Measurements from ENCODE around the gene PEX6. TPM values are rescaled to one million over a fixed set of nuclear protein-coding genes. Genes with fewer than 3 reads are reported as not detected.

The PEX6 gene, protein sequence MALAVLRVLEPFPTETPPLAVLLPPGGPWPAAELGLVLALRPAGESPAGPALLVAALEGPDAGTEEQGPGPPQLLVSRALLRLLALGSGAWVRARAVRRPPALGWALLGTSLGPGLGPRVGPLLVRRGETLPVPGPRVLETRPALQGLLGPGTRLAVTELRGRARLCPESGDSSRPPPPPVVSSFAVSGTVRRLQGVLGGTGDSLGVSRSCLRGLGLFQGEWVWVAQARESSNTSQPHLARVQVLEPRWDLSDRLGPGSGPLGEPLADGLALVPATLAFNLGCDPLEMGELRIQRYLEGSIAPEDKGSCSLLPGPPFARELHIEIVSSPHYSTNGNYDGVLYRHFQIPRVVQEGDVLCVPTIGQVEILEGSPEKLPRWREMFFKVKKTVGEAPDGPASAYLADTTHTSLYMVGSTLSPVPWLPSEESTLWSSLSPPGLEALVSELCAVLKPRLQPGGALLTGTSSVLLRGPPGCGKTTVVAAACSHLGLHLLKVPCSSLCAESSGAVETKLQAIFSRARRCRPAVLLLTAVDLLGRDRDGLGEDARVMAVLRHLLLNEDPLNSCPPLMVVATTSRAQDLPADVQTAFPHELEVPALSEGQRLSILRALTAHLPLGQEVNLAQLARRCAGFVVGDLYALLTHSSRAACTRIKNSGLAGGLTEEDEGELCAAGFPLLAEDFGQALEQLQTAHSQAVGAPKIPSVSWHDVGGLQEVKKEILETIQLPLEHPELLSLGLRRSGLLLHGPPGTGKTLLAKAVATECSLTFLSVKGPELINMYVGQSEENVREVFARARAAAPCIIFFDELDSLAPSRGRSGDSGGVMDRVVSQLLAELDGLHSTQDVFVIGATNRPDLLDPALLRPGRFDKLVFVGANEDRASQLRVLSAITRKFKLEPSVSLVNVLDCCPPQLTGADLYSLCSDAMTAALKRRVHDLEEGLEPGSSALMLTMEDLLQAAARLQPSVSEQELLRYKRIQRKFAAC
- 43.1 and 59.4 TPM in 2 replicates for total RNA-seq

DNA sequence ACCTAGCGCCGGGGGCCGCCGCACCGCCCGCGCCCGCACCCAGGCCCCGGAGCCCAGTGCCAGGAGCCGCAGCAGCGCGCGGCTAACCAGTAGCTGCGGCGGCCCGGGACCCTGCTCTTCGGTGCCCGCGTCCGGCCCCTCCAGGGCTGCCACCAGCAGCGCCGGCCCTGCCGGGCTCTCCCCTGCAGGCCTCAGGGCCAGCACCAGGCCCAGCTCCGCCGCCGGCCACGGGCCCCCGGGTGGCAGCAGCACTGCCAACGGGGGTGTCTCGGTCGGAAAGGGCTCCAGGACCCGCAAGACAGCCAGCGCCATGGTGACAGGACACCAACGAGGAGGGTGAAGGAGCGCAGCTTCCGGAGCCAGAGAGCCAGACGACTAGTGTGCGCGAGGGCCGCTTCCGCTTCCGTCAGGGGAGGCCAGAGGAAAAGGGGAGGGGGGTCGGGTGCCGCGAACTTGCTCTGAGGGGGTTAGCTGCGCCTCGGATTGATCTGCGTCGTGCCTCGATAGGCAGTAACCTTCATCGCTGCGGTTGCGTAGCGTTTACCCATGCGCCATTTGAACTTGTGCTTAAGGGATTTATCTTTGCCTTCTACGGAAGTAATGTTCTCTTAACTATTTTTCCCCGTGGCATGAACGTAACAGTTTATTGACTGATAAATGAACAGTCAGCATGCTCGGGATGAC is at the start of gene PEX6:
Gene PEX6 (minus strand): TSS at position 343 of the 684 bp plus-strand sequence. CDS start 31 bp downstream, at position 312.

DNA sequence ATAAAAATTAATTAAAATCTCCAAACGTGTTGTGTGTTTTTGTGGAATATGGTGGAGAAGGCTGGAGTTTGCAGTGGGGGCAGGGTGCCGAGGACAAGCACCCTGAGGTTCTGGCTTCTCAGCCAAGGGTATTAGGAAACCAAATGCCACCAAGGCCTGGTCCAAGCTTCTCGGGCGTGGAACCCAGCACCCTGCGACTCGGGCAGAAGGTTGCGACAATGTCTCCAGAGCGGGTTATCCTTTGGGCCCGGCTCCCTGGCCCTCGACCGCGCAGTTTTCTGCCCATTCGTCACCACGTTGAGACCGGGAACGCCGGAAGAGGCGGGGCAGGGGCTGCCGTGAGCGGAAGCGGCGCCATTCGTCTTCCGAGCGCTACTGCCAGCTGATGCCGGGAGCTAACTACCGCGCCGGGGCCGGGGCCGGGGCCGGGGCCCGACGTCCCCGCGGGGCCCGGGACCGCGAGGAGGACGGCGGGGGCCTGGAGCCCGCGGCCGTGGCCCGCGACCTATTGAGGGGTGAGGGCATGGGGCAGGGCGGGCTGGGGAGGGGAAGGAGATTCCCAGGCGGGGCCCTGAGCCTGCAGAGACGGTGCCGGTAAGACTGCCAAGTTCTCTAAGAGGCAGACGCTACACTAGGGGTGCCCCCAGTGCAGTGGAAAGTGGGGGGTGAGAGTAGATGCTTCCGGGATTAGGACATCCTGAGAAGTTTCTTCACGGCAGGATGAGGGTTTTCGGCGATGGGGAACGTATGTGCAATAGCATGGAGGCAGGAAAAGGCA is 42.5 kb upstream of the PEX6 start, which contains the start of gene RRP36:
Gene RRP36 (plus strand): TSS at position 354 of the 778 bp plus-strand sequence. CDS start 32 bp downstream, at position 386.

DNA sequence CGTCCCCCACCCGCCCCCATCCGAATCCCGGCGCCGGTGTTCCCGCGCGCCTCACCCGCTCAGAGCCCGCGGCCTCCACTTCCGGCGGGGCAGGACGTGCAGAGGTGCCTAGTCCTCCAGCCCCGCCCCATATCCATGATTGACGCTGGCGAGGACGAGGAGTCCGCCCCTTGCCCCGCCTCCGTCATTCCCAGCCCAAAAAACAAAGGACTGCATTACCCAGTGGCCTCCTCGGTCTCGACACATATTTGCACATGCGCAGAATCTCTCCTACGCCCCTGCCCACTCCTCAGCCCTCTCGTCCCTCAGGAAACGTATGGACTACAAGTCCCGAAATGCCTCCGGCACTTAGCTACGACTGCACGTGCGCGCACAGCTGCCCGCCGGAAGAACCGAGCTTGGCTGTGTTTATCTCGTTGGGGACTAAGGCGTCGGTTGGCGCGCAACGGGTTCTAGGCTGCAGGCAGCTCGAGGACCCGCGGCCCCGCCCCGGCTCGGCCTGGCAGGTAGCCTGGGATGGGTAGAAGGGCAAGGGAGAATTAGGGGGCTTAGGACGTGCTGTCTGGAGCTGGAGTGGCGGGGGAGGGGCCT is 35.0 kb upstream of the PEX6 start, which contains the start of the genes KLHDC3 and MEA1:
Gene KLHDC3 (plus strand): TSS at position 407 of the 591 bp plus-strand sequence. CDS start 2,944 bp downstream, outside the sequence.
Gene MEA1 (minus strand): TSS at position 104 of the 591 bp plus-strand sequence. CDS start 133 bp downstream, outside the sequence.

DNA sequence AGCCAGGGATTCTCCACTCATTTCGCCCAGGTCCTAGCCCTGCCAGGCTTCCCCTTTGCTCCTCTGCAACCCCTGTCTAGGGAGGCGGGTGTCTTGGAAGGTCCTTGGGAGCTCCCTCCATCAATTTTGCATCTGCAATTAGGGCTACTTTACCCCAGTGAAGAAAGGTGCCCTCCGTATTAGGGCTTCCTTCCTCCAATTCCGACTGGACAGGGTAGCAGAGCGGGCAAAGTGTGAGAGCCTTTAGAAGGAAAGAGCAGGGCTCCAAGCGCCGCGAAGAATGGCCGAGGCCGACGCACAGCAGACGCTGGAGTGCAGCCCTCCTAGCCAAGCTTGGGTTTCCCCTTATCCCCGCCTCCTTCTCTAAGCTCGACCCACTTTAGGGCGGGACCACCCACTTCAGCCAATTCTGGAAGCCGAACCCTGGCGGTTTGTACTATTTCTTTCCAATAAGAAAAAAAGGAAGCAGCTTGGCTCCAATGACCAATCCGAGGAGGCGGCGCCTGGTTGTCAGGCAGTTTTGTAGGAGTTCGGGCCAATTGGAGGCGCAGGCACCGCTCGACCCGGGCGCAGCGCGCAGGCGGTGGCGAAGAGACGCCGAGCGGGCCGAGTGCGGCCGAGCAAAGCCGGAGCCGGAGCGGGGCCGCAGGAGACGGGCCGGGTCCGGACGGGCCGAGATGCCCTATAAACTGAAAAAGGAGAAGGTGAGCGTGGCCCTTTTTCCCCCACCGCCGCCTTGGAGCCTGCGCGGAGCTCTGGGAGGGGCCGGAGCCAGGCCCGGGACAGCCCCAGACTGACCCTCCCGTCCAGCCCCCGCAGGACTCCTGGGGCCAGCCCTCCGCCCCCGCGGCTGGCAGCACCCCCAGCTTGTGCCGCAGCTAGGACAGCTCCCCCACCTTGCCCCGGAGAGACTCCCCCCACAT is 5.3 kb upstream of the PEX6 start, which contains the start of gene PPP2R5D:
Gene PPP2R5D (plus strand): TSS at position 570 of the 923 bp plus-strand sequence. CDS start 108 bp downstream, at position 678.

DNA sequence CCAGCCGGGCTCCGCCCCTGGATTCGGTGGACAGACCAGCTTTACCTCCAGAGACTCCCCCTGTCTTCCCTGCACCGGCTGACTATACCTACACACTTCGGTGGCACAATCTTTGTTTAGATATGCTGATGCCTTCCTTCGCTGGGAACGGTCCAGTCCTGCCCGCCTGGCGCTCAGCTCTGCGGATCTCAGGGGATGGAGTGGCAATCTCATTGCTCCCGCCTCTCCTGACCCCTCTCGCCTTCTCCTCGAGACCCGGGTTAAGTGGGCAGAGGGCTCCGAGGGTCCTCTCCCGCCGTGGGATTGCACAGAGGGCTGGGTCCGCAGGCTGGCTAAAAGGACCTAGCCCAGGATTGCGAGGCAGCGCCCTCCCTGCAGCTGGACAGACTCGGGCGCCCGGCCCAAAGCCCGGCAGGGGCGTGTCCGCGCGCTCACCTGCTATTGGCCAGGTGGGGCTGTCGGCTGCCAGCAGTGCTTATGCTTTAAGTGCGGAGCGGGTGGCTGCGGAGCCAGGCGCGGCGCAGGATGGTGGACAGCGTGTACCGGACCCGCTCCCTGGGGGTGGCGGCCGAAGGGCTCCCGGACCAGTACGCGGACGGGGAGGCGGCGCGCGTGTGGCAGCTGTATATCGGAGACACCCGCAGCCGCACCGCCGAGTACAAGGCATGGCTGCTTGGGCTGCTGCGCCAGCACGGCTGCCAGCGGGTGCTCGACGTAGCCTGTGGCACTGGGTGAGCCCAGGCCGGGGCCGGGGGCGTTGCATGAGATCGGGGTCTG is 18.6 kb downstream of the PEX6 start, which contains the start of gene GNMT:
Gene GNMT (plus strand): TSS at position 512 of the 777 bp plus-strand sequence. CDS start 14 bp downstream, at position 526.

DNA sequence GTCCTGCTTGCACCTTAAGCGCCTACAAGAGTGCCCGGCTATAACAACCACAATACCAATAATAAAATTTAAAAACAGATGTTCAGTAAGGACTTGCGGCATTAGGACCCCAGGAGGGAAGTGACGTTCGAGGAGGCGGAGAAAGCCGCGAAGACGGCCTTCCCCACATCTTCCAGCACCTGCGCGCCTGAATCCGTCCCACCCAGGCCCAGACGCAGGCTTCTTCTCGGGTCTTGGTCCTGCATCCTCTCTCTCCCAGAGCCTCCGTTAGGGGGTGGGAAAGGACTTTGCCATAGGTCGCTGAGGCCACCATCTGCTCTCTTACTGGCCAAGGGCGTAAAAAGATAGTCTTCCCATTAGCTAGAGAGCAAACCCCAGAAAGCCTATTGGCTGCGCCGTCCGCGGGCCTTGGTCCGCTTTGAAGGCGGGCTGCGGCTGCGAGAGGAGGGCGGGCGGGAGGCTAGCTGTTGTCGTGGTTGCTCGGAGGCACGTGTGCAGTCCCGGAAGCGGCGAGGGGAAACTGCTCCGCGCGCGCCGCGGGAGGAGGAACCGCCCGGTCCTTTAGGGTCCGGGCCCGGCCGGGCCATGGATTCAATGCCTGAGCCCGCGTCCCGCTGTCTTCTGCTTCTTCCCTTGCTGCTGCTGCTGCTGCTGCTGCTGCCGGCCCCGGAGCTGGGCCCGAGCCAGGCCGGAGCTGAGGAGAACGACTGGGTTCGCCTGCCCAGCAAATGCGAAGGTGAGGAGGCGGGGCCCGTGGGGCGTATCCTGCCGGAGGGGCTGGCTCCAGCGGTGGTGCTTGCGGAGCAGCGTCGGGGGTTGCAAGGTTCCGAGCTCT is 49.8 kb downstream of the PEX6 start, which contains the start of gene CNPY3:
Gene CNPY3 (plus strand): TSS at position 495 of the 835 bp plus-strand sequence. CDS start 91 bp downstream, at position 586.

DNA sequence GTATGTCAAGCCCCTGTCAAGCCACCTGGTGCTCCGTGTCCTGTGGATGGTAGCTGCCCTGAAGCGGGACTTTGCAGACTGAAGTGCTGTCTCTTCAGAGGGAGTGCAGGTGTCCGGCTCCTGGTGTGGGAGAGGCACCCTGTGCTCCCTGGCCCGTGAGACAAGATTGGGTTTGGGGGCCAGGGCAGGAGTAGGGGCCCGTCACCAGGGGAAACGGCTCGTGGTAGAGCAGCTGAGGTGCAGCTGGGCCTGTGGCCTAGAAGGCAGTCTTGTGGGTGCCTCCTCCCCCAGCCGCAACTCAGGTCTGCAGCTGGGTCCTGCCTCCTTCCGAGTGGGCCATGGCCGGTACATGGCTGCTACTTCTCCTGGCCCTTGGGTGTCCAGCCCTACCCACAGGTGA is 63.2 kb downstream of the PEX6 start, which contains the start of gene PTCRA:
Gene PTCRA (plus strand): TSS at position 322 of the 400 bp plus-strand sequence. CDS start 17 bp downstream, at position 339.

Other genes starting within 250 kb of the PEX6 start
- 25.5 and 32.5 TPM in 2 replicates for gene TBCC, start 233.1 kb downstream of the PEX6 start, total RNA-seq
- gene BICRAL, start 197.1 kb downstream of the PEX6 start, total RNA-seq: 4.8 and 7.5 TPM in 2 replicates
- gene RPL7L1, start 99.6 kb downstream of the PEX6 start, total RNA-seq: 140 and 154 TPM in 2 replicates
- not detected in 2 replicates for gene PTCRA, start 63.1 kb downstream of the PEX6 start, total RNA-seq
- 17.1 and 42.9 TPM in 2 replicates for gene CNPY3, start 49.7 kb downstream of the PEX6 start, total RNA-seq
- gene GNMT, start 18.4 kb downstream of the PEX6 start, total RNA-seq: 0.34 TPM in 1 of 2 replicates, not detected in the other
- gene PPP2R5D, start 5.4 kb upstream of the PEX6 start, total RNA-seq: 18.5 and 27.2 TPM in 2 replicates
- gene MEA1, start 34.8 kb upstream of the PEX6 start, total RNA-seq: 34.1 and 52.6 TPM in 2 replicates
- gene KLHDC3, start 35.1 kb upstream of the PEX6 start, total RNA-seq: 52.4 and 53.3 TPM in 2 replicates
- 85.1 and 91.3 TPM in 2 replicates for gene RRP36, start 42.4 kb upstream of the PEX6 start, total RNA-seq
- gene CUL7, start 74.7 kb upstream of the PEX6 start, total RNA-seq: 21.9 and 23.6 TPM in 2 replicates
- gene MRPL2, start 80.3 kb upstream of the PEX6 start, total RNA-seq: 21.8 and 40.3 TPM in 2 replicates
- gene KLC4, start 80.5 kb upstream of the PEX6 start, total RNA-seq: 14.0 and 16.6 TPM in 2 replicates
- 68.4 and 143 TPM in 2 replicates for gene PTK7, start 97.1 kb upstream of the PEX6 start, total RNA-seq
- gene SRF, start 192.1 kb upstream of the PEX6 start, total RNA-seq: 33.5 and 34.2 TPM in 2 replicates
- gene CUL9, start 203.0 kb upstream of the PEX6 start, total RNA-seq: 30.8 and 54.0 TPM in 2 replicates